Gastroesophageal sphincter (tissue), 4 donors: Measurements from ENCODE around the gene SLU7. TPM values are rescaled to one million over a fixed set of nuclear protein-coding genes. Genes with fewer than 3 reads are reported as not detected.

Source experiments
- ATAC-seq: fragments of 150-250 bp; one replicate; pipeline ENCODE4 v1.9.1; 2016; ENCODE audit warnings: mild to moderate bottlenecking, moderate library complexity
- H3K27ac ChIP-seq, 4 donors: fragments of 200-600 bp; sonication (generic) in 3 of 4; 1 replicate in 3 of 4; 2 replicates in 1 of 4; pipeline ENCODE4 v1.5.1; 2016 to 2019
- H3K27me3 ChIP-seq: fragments of 200-600 bp; sonication (generic); one replicate; pipeline ENCODE4 v1.5.1; 2019
- H3K36me3 ChIP-seq, 2 donors: fragments of 200-600 bp; sonication (generic); one replicate each; pipeline ENCODE4 v1.5.1; 2019; ENCODE audit warnings: control low read depth in 1 of 2
- H3K4me1 ChIP-seq, 3 donors: fragments of 200-600 bp; sonication (generic); 1 replicate in 2 of 3; 2 replicates in 1 of 3; pipeline ENCODE4 v1.5.1; 2016 to 2019; ENCODE audit warnings: control low read depth in 2 of 3
- H3K4me3 ChIP-seq, 2 donors: fragments of 200-600 bp; sonication (generic); one replicate each; pipeline ENCODE4 v1.5.1; 2019; ENCODE audit warnings: mild to moderate bottlenecking in 1 of 2, moderate library complexity in 1 of 2
- H3K9me3 ChIP-seq, 3 donors: fragments of 200-600 bp; sonication (generic); one replicate each; pipeline ENCODE4 v1.5.1; 2017 to 2019; ENCODE audit warnings: control low read depth in 2 of 3
- EP300 ChIP-seq: sonication (generic); formaldehyde crosslinking; IDR thresholded peaks from one replicate; pipeline ENCODE4 v1.6.1; 2017; ENCODE audit warnings: antibody characterized with exemption, mild to moderate bottlenecking
- POLR2A ChIP-seq, 2 donors: fragments of 450-650 bp; IDR thresholded peaks; one replicate each; pipeline ENCODE4 v1.6.1; 2017; ENCODE audit warnings: antibody characterized with exemption in 2 of 2, mild to moderate bottlenecking in 2 of 2, moderate library complexity in 1 of 2
- POLR2AphosphoS5 ChIP-seq: sonication (generic); formaldehyde crosslinking; IDR thresholded peaks from one replicate; pipeline ENCODE4 v1.6.1; 2017; ENCODE audit warnings: antibody characterized with exemption
- WGBS, 2 donors: methylation state at CpG; one replicate each; pipeline ENCODE4 v1.1.5; 2018; ENCODE audit warnings: low coverage in 1 of 2; 5-methylcytosine and 5-hydroxymethylcytosine counted together
- total RNA-seq, 4 donors: library from RNA; depleted of rRNA; stranded (reverse); fragments of >200 nt; gene quantifications; one replicate each; pipeline ENCODE4 v1.1.0, GENCODE V29; 2016
- TF ChIP-seq, protein P1 (sequence below), 4 experiments: fragments of 200-600 bp in 2 of 4; fragments of 450-650 bp in 2 of 4; sonication (generic) in 1 of 4; IDR thresholded peaks; one replicate each; pipeline ENCODE4 v1.5.1; 2017 to 2019; ENCODE audit warnings: antibody characterized with exemption in 4 of 4, mild to moderate bottlenecking in 2 of 4, moderate library complexity in 2 of 4

SLU7 gene
- total RNA-seq, 4 donors from 2014 or later = 52.6 to 133 (median 88.3) TPM

DNA sequence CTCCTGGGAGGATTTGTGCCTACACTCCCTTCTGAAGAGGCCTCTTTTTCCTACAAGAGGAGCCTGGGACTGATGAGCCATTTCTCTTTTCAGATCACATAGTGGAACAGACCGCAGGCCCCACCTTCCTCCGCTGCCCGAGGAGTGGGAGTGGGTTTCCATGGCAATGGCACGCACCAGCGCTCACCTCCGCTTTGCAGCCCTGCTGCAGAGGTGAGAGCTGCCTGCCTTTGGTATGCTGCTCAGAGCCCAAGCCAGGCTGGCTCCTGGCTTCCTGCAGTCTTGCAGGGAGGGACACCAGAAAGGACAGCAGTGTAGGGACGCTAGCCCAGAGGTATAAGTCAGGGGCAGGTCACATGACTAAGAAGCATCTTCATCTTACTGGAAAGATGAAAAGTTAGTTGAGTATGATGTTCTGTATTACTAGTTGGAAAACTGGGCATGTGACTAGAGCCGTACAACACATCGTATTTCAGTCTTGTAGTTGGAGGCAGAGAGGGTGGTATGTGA lies 15.2 kb upstream of the SLU7 start:
- TF ChIP-seq POLR2A (IDR thresholded peaks at IDR 0.05) (no peak), EP300 (no peak), POLR2AphosphoS5 (no peak)
- TF ChIP-seq, protein P1, sequence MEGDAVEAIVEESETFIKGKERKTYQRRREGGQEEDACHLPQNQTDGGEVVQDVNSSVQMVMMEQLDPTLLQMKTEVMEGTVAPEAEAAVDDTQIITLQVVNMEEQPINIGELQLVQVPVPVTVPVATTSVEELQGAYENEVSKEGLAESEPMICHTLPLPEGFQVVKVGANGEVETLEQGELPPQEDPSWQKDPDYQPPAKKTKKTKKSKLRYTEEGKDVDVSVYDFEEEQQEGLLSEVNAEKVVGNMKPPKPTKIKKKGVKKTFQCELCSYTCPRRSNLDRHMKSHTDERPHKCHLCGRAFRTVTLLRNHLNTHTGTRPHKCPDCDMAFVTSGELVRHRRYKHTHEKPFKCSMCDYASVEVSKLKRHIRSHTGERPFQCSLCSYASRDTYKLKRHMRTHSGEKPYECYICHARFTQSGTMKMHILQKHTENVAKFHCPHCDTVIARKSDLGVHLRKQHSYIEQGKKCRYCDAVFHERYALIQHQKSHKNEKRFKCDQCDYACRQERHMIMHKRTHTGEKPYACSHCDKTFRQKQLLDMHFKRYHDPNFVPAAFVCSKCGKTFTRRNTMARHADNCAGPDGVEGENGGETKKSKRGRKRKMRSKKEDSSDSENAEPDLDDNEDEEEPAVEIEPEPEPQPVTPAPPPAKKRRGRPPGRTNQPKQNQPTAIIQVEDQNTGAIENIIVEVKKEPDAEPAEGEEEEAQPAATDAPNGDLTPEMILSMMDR (IDR thresholded peaks at IDR 0.05) = no peak
- WGBS, 2 donors = 74% methylated on average over 3 of the region's 9 CpGs; no CpG with 5 or more reads in 1 of the 2 donors
- Histone ChIP-seq H3K4me3 (no peak overlapping the region), H3K4me1 (peaks cover 0 to 10% (median 0%) of the 10 kb centered on the region in 3 donors), H3K9me3 (no peaks in the 10 kb centered on the region), H3K27ac (no peak overlapping the region), H3K27me3 (peaks cover 6% of the 10 kb centered on the region), H3K36me3 (no peaks in the 10 kb centered on the region)
- no peak for ATAC-seq

DNA sequence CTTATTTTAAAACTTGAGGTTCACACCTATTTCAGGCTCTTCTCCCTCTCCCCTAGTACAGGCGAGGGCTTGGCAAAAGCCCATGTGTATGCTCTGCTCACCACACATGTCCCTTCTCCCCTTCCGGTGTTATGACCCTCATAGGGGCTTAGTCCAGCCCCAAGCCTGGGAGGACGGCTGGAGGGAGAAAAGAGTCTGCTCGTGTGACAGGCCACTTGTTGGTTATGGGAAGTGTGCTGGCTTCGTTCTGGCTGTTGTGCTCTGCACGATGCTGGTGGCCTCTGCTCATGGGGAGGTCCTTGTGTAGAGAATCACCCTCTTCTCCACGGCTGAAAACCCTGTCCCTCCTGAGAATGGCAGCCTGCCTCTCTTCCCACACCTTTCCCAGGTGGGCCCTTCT lies 13.9 kb upstream of the SLU7 start:
- H3K27me3 ChIP-seq = peaks cover 6% of the 10 kb centered on the region
- no peaks in the 10 kb centered on the region for H3K4me1 ChIP-seq
- WGBS, 2 donors = 86% methylated on average over 5 of the region's 7 CpGs; no CpG with 5 or more reads in 1 of the 2 donors
- TF ChIP-seq POLR2A (IDR thresholded peaks at IDR 0.05) = no peak
- TF ChIP-seq, protein P1 (IDR thresholded peaks at IDR 0.05) = no peak
- no peak for TF ChIP-seq EP300
- no peak for TF ChIP-seq POLR2AphosphoS5
- H3K9me3 ChIP-seq = no peaks in the 10 kb centered on the region
- no peak overlapping the region for H3K27ac ChIP-seq
- no peaks in the 10 kb centered on the region for H3K36me3 ChIP-seq
- no peak for ATAC-seq
- no peak overlapping the region for H3K4me3 ChIP-seq

DNA sequence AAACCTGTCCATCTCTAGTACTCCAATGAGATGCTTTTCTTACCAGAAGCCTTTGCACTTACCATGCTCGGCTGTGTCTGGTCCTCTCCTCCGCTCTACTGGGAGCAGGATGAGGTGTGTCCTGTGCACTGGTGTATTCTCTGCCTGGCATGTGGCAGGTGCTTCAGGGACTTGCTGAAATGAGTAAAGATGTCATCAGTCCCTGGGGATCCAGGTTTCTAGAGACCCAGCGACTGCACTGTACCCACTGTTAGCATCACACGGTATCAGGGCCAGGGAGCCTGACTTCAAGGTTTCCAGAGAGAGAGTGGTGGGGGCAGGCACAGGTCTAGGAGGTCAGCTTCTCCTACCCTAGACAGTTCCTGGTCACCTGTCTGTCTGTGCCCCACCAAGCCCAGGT lies 13.3 kb upstream of the SLU7 start:
- H3K9me3 ChIP-seq = no peaks in the 10 kb centered on the region
- H3K27ac ChIP-seq = no peak overlapping the region
- 40% methylated on average over 1 of the region's 4 CpGs; no CpG with 5 or more reads in 1 of the 2 donors for WGBS, 2 donors
- ATAC-seq = no peak
- no peaks in the 10 kb centered on the region for H3K36me3 ChIP-seq
- TF ChIP-seq EP300 (no peak), POLR2AphosphoS5 (no peak), POLR2A (IDR thresholded peaks at IDR 0.05) (no peak)
- TF ChIP-seq, protein P1 (IDR thresholded peaks at IDR 0.05) = no peak
- H3K27me3 ChIP-seq = peaks cover 6% of the 10 kb centered on the region
- no peaks in the 10 kb centered on the region for H3K4me1 ChIP-seq
- no peak overlapping the region for H3K4me3 ChIP-seq

DNA sequence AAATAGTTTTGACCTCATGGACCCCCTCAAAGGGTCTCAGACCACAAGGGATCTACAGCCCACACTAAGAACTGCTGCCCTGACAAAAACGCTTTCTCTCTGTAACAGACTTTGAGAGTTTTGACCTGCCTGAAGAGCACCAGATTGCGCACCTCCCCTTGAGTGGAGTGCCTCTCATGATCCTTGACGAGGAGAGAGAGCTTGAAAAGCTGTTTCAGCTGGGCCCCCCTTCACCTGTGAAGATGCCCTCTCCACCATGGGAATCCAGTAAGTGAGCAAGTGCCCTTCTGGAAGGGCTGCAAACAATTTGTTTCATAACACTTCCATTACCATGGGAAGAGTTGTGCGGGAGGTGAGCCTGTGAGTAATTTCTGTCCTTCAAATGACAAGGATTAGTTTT lies 8.7 kb upstream of the SLU7 start:
- no peaks in the 10 kb centered on the region for H3K4me1 ChIP-seq
- no peak for TF ChIP-seq POLR2A (IDR thresholded peaks at IDR 0.05)
- TF ChIP-seq, protein P1 (IDR thresholded peaks at IDR 0.05) = no peak
- TF ChIP-seq POLR2AphosphoS5 = no peak
- no peak for TF ChIP-seq EP300
- no peaks in the 10 kb centered on the region for H3K36me3 ChIP-seq
- WGBS, 2 donors = 83 to 100% methylated on average over 3 of the region's 4 CpGs
- no peak overlapping the region for H3K27ac ChIP-seq
- no peaks in the 10 kb centered on the region for H3K27me3 ChIP-seq
- H3K9me3 ChIP-seq = no peaks in the 10 kb centered on the region
- H3K4me3 ChIP-seq = no peak overlapping the region
- no peak for ATAC-seq

DNA sequence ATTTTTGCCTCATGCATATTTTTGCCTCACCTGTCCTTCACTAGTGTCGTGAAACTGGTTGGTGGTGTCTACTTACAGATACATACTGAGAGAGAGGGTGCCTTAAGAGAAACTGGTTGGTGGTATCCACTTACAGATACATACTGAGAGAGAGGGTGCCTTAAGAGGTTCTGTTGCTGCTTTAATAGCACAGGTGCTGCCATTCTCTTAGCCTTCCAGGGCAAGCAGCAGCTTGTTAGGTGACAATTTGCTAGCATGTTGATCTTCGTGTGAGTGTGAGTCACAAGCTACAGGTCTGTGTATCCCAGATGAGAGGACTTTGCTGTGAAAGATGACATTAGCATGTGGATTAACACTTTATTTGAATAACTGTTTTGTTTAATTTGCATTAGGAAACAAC lies 4.2 kb upstream of the SLU7 start:
- H3K9me3 ChIP-seq = no peaks in the 10 kb centered on the region
- H3K4me1 ChIP-seq = peaks cover 4 to 22% (median 5%) of the 10 kb centered on the region in 3 donors
- TF ChIP-seq, protein P1 (IDR thresholded peaks at IDR 0.05) = no peak
- TF ChIP-seq EP300 = no peak
- TF ChIP-seq POLR2AphosphoS5 = no peak
- TF ChIP-seq POLR2A (IDR thresholded peaks at IDR 0.05) = no peak
- WGBS, 2 donors = 0 to 40% methylated on average over 1 to 2 of the region's 2 CpGs
- no peak overlapping the region for H3K4me3 ChIP-seq
- no peak overlapping the region for H3K27ac ChIP-seq
- H3K27me3 ChIP-seq = no peaks in the 10 kb centered on the region
- no peaks in the 10 kb centered on the region for H3K36me3 ChIP-seq
- no peak for ATAC-seq
